HG03457 (cell line): ENCODE measurements around the gene IPO13.
A peak's percentile ranks its signal among the peaks of the same experiment; 100 is the strongest.

Source experiments
- ATAC-seq: cut with Tn5 transposase; IDR thresholded peaks from one replicate; pipeline ENCODE4 v1.9.1; 2021; ENCODE audit warnings: moderate number of reproducible peaks; ENCODE audit not compliant: unreplicated experiment

Gene IPO13

DNA sequence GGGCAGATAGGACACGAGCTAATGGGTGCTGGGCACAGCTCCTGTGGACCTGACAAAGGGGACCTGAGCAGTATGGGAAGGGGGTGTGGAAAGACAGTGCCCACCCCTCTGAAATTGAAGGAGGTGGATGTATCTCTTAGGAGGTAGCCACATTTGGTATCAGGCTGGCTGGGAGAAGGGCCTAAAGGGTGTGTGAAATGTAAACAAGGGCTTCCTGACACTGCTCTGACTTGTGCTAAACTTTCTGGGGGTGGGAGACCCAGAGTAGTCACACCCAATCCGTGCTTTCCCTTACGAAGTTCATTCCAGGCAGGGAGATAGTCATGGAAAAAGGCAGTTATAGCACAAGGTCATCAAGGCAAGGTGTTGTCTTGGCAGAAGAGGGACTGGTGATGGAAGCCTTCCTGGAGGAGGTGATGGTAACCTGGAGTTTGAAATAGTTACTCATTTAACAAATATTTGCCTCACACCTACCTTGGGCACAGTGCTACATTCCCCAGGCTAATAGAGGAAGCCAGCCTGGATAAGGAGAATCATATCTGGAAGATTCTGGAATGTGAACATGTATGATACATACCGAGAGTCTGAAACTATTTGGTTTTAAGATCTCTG lies 39.3 kb downstream of the IPO13 start:
- ATAC-seq, result no peak

DNA sequence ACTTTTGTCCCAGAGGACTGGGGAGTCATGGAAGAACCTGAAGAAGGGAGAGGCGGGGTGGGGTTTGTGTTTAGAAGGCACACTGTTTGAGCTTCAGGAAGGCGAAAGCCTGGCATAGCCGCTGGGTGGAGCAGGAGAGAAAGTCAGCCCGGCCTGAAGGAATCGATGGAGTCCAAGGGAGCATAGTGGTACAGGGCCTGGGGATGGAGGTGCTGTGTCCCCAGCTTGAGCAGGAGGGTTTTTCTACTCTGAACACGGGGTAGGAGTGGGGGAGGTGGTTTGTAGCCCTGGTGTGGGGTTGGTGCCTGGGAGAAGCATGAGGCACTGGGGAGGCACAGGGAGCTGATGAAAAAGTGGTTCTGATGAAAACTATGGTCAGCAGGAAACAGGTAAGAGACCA lies 40.0 kb downstream of the IPO13 start:
- ATAC-seq, result no peak

DNA sequence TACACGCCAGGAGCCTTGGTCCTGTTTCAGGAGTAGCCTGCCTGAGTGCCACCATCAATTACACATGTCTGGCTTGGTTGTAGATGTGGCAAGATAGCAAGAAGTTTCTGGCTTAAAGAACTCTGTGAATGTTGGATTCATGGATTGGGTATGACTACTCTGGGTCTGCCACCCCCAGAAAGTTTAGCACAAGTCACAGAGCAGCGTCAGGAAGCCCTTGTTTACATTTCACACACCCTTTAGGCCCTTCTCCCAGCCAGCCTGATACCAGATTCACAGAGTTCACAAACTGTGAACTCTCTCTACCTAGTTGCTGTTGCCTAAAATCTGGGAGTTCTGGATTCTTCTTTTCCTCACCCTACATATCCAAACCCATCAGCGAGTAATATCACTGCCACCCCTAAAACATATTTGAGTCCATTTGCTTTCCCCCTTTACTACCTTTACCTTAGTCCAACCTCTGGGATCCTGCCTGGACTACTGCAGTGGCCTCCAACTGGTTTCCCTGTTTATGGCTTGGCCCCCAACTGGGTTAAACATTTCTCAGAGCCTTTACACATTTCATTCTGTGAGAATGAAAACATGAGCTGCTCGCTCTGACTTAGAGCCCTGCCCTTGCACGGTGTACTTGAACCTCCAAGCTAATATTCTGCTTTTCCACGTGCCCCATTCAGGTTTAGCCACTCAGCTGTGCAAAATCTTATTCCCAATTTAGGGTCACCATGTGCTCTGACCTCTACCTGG lies 40.6 kb downstream of the IPO13 start:
- ATAC-seq, result no peak

DNA sequence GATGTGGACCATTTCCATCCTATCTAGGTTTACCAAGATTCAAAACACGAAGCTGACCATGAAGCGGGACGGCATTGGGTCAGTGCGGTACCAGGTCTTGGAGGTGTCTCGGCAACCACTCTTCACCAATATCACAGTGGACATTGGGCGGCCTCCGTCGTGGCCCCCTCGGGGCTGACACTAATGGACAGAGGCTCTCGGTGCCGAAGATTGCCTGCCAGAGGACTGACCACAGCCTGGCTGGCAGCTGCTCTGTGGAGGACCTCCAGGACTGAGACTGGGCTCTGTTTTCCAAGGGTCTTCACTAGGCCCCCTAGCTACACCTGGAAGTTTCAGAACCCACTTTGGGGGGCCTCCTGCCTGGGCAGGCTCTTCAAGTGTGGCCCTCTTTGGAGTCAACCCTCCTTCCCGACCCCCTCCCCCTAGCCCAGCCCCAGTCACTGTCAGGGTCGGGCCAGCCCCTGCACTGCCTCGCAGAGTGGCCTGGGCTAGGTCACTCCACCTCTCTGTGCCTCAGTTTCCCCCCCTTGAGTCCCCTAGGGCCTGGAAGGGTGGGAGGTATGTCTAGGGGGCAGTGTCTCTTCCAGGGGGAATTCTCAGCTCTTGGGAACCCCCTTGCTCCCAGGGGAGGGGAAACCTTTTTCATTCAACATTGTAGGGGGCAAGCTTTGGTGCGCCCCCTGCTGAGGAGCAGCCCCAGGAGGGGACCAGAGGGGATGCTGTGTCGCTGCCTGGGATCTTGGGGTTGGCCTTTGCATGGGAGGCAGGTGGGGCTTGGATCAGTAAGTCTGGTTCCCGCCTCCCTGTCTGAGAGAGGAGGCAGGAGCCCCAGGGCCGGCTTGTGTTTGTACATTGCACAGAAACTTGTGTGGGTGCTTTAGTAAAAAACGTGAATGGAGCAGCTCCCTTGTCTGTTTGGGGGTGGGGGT lies 43.8 kb downstream of the IPO13 start:
- ATAC-seq, result no peak

DNA sequence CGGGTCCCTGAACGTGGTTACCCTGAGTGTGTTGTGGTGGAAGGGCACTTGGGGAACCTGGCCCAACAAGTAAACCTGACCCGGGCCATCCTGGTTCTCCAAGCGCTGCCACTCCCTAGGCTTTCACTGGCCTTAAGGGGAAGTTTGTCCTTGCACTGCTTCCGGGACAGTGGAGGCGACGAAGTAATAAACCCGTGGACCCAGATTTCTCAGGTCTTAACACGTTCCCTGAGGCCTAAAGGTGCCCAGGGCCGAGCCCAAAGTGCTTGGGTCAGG lies 44.4 kb downstream of the IPO13 start:
- ATAC-seq, result no peak

DNA sequence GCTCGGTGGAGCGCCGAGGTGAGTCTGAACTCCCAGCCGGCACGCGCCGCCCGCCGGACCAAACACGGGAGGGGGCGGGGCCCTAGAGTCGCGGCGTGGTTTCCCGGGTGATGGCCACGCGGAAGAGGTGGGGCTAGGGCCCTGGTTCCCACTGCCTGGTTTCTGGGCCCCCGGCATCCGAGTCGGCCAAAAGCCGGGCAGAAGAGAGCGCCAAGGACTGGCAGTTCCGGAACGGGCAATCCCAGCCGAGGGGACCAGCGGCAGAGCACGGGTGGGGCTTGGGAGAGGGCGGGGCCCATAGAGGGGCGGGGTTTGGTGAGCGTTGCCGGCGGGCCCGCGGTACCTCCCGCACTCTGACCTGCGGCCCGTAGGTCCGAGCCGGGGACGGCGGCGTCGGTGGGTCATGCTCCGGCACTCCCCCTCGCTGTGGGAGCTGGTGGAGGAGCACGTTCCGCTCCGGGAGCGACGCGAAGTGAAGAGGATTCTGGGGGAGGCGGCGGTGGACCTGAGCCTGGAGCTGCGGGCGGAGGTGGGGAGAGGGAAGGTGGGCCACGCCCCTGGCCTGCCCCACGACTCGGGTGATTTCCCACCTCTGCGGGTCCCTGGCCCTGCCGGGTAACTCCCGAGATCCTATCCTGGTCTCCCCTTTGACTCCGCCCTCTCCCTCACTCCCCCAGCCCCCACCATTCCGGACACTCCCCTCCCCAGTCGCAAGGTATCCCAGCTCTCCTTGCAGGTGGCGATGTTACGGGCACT lies 44.9 kb downstream of the IPO13 start, which contains the start of gene CCDC24:
Gene CCDC24 (plus strand): TSS at position 124 of the 756 bp plus-strand sequence. CDS start 280 bp downstream, at position 404.
- ATAC-seq, result peak; percentile 41

DNA sequence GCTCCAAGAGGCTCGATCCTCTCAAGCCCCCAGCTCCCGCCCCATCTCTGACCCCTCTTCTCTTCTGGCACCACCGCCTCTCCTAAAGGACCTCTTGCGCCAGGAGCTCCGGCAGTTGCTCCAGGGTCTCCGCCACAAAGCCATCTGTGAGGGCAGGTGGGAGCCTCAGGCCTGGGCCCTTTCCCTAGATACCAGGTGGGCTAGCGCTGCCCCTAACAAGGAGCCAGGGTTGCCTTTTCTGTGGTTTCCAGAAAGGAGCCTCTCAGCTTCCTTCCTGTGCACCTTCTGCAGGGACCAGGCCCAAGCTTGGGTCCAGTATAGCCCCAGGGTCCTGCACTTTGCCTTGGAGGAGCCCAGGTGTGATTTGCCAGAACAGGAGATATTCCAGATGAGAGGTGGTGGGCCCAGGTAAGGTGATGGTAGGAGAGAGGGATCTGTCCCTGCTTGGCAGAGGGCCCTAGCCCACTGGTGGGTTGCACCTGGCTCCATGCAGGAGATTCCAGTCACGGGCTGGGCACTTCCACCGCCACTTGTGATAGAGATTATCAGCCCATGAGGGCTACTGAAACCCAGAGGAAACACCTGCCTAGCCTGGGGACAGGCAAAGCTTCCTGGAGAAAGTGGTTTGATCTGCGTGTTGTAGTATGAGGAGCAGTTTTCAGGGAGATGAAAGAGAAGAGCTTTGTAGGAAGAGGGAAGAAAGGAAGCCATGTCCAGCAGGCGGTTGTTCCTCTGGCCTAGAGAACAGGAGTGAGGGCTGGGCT lies 45.7 kb downstream of the IPO13 start:
- ATAC-seq, result no peak

DNA sequence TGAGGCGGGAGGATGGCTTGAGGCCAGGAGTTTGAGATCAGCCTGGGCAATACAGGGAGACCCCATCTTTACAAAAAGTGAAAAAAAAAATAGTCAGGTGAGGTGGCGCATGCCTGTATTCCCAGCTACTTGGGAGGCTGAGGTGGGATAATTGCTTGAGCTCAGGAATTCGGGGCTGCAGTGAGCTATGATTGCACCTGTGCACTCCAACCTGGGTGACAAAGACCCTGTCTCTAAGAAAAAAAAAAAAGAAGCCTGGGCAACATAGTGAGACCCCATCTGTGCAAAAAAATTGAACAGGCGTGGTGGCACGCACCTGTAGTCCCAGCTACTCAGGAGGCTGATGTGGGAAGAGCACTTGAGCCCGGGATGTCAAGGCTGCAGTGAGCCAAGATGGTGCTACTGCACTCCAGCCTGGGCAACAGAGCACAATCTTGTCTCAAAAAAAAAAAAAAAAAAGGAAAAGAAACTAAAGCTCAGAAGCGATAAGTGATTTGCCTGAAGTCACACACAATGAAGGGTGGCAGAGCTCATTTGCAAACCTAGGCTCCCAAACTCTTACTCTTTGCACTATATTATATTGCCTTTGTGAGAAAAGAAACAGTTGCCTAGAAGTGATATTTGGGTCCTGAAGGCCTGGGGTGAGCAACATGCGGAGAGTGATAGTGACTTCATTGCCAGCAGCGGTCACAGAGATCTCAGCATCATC lies 46.6 kb downstream of the IPO13 start:
- ATAC-seq, result no peak

DNA sequence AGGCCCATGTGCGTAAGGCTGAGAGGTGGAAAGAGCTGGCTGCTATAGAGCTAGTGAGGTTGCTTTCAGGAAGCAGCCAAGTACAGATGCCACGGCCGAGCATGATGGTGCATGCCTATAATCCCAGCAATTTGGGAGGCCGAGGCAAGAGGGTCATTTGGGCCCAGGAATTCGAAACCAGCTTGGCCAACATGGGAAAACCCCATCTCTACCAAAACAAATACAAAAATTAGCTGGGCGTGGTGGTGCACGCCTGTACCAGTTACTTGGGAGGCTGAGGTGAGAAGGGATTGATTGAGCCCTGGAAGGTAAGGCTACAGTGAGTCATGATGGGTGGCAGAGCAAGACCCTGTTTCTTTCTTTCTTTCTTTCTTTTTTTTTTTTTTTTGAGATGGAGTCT lies 47.3 kb downstream of the IPO13 start:
- ATAC-seq, result no peak

DNA sequence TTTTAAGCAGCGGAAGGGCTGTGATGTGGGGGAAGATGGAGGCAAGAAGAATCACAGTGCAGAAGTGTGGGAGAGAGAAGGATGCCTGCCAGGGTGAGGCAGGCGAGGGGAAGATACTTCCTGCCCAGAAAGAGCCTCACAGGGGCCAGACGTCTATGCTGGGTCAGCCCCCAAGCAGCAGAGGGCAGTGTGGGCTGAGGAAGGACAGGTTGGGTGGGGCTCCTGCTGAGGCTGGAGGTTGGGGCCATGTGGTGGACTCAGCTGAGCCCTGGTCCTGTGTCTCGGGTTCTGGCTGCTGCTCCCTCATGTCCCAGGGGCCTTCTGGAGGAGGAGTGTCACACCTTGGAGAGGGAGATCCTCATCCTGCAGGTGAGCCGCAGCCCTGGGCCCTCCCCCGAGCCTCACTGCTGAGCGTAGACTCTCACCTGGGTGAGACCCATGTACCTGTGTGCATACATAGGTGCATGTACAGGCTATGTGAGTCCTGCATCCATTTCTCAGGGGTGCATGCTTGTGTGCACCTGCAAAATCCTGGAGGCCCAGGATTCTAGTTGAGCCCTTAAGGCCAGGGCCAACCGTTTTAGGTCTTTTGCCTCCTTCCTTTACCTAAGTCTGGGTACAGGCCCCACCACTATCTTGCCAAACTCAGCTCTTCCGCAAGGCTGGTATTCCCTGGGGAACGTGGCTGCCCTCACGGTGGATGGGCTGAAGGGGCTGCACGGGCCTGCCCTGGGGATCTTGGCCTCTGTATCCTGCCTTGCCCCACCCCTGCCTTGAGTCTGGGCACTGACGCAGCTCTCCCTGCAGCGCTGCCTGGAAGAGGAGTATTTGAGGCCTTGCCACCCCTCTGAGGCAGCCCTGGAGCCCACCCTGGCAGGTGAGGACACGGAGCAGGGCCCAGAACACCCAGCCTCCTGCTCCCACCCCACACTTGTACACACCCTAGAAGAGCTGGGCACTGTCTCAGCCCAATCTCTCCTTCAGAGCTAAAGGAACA lies 48.3 kb downstream of the IPO13 start:
- no peak for ATAC-seq

DNA sequence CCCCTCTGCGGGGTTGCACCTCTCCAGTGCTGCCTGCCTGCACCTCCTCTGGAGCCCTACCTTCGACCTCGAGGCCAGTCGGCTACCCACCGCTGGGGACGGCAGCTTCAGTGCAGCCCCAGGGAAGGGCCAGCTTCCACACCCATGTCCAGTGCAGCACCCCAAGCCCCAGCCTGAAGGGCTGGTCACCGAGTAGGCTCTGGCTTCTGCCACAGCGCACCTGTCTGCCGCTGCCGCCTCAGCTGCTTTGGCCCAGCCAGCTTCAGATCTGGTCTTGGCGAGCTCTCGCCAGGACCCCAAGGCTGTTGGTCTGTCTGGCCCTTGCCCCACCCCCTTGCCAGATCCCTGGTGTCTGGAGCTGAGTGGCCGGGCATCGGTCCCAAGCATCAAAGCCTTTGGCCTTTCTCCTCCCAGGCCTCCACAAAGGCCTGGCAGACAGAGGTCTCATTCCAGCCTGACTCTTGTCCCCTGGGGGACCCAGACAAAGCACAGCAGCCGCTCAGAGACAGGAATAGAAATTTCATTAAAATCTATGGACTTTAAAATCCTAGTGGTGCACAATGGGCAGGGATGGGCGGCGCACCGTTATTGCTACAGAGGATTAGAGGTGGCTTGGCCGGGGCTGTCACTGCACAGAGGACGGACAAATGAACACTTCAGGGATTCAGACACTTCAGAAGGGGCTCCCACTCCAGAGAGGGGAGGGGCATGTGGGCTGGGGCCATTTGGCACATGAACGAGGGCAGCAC lies 49.4 kb downstream of the IPO13 start:
- ATAC-seq, result no peak

DNA sequence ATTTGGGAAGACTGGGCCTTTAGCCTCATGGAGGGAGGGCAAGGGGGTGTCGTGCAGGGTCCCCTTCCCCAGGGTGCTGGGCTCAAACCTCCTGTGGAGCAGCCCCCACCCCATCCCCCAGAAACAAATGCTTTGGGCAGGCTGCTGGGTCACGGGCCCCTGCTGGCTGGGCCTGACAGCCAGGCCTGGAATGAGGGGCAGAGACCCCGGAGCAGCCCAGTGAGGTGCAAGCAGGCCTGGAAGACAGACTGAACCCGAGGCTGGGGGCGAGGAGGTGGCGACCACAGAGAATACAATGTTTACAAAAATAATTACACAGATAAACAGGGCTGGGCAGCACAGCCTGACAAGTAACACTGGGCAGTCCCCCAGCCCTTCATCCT lies 50.0 kb downstream of the IPO13 start:
- no peak for ATAC-seq

DNA sequence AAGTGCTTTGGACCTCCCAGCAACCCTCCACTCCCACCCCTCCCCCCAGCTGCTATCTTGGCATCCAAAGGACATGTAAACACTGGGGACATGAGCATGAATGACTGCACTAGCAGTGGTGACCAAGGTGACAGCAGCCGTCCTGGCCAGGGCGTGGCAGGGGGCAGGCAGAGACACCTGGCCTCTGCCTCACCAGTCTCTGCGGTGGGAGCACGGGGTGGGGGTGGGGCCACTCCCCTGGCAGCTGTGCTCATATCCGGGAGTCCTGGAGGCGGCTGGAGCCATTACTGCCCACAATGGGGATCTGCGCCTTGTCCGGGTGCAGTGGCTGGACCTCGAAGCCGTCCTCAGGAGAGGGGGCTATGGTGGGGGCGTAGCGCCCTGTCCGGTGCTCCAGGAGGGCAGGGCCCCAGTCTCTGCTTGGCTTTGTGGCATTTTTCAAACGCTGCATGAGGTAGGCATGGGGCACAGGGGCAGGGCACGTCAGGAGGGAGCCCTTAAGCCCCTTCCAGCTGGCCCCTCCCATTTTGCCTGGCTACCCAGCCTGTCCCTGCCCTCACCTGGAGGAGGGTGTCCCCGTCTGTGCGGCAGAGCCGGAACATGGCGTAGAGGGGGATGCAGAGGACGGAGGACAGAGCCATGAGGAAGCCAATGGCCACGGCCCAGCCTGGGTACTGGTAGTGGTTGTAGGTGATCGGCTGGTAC lies 50.7 kb downstream of the IPO13 start:
- ATAC-seq, result no peak

DNA sequence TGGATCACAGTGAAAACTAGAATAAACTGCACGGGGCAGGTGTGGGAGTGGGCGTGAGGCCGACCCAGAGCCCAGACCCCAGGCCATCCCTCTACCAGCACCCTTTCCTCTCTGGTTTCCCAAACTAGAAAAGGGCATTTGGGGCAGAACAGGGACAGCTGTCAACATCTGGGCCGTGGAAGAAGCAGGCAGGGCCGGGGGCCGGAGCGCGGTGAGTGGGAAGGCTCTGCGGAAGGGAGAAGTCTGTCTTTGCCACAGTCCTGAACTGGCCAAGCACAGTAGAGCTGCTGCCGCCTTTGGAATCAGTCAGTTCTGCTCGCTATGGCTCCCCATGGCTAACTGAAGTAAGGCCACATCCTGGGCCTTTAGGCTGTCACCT lies 51.2 kb downstream of the IPO13 start:
- ATAC-seq, result no peak

DNA sequence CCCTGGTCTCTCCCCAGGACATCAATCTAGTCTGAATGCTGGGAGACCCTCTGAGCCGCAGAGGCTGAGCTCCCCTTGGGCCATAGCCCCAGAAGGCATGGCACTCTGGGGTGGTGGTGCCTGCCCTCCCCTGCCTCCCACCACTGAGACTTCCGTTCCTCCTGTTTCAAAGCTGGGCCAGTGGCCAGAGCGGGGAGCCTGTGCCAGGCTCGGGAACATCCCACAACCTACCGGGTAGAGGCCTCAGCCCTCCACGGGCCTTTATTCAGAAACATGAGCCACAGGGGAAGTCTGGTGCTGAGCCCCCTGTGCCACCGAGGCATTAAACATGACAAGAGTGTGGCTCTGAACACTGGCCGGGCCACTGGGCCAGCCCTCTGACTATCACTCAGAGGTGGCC lies 52.7 kb downstream of the IPO13 start:
- ATAC-seq, result no peak

DNA sequence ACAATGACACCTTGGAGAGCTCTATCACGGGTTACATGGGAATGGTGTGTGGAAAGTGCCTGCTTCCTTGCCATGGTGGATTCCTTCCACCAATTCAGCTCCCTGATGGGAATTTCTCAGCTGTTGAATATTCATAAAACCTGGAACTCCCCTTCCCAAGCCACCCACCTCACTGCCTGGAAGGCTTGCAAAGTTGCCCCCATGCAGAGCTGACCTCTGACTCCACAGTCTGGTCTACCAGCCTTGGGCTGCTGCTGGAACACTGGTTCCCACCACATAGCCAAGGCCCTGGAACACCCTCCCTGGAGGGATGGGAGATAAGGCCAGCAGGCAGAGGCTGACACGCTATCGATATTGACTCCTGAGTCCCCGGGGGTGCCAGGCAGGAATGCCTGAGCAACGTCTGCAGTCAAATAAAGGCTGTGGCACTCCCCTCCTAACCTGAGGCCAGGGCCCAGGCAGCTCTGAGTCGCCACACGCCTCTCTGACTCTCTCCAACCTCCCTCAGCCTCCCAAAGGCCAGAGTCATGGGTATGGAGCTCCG lies 53.4 kb downstream of the IPO13 start:
- no peak for ATAC-seq

DNA sequence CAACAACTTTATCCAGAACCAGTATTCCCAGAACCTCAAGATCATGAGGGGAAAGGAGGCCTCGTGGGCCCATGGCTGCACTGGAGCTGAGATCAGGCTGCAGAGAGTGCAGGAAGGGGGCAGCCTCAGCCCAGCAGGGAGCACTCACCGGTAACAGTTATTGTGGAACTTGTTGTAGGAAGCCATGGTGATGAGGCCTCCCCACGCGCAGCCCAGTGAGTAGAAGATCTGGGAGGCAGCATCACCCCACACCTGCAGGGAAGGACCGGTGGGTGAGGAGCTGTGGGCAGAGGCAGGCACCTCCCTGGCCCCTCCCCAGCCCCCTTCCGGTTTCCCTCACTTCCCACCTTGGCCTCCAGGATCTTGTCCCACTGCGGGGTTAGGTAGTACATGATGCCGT lies 55.4 kb downstream of the IPO13 start:
- ATAC-seq, result no peak
